Stimulated activated CD4-positive, alpha-beta T cell treated with anti-CD3 and anti-CD28 coated beads, Interleukin-1b, Interleukin-23, amount 100 ng/mL, for 48 hours (primary cell): Measurements from ENCODE around the gene SFSWAP.

Experiments used
- DNase-seq: peaks from one replicate; pipeline ENCODE4 v3.0.0-alpha.2; 2020

The SFSWAP gene

DNA sequence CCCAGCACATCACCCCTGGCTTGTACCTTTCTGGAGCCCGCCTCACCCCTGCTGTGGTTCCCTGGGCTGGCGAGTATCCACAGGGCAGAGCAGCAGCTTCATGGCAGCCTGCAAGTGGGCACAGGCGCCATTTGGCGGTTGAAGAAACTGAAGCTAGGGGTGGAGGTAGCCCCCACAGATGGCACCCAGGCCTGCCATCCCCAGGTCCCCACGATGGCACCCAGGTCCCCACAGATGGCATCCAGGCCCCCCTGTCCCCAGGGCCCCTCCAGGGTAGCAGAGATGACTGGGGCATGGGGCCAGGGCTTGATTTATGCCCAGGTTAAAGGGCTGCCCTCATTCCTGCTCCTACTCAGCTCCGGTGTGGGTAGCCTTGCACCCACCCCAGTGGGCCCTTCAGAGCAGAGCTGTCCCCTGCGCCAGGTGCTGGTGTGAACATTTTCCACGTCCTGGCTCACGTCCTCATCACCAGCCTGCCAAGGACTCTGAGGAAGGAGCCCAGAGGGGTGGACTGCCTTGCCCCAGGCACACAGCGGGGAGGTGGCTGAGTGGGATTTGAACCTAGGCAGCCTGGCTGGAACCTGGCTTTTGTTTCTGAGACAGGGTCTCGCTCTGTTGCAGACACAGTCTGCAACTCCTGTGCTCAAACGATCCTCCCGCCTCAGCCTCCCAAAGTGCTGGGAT is 126.0 kb downstream of the SFSWAP start:
- no peak for DNase-seq

DNA sequence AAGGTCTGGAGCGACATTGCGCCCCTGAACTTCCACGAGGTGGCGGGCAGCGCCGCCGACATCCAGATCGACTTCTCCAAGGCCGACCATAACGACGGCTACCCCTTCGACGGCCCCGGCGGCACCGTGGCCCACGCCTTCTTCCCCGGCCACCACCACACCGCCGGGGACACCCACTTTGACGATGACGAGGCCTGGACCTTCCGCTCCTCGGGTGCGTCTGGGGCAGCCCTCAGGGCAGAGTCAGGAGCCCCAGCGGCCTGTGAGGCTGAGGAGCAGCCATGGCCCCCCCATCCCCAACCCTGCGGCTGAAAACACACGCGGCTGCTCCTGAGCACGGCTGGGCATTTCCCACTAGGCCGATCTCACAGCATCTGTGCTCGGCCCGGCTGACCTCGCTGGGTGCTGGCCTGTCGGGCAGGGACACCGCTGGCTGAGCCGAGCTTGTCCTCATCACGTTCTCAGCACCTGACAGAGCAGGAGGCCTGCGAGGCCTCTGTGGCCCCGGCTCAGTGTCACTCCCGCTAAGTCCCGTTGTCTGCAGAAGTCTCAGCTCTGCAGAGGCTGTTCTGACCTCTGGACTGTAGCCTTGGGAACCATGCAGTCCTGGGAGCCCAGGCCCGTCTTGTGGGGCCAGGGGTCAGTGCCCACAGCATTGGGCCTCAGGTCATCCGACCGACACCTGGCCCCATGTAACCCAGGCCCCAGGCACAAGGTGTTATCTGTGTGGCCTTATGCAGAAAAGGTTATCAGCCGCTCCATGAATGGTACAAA is 129.9 kb downstream of the SFSWAP start:
- no peak for DNase-seq

DNA sequence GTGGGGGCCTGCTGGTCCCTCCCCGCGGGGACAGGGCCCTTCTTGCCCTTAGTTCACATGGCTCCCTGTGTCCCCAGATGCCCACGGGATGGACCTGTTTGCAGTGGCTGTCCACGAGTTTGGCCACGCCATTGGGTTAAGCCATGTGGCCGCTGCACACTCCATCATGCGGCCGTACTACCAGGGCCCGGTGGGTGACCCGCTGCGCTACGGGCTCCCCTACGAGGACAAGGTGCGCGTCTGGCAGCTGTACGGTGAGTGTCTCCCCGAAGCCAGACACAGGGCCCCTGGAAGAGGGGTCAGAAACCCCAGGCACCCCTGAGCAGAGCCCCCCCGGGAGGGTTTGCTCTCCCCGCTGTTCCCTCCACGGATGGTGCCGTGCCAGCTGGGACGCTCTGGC is 130.7 kb downstream of the SFSWAP start:
- no peak for DNase-seq

DNA sequence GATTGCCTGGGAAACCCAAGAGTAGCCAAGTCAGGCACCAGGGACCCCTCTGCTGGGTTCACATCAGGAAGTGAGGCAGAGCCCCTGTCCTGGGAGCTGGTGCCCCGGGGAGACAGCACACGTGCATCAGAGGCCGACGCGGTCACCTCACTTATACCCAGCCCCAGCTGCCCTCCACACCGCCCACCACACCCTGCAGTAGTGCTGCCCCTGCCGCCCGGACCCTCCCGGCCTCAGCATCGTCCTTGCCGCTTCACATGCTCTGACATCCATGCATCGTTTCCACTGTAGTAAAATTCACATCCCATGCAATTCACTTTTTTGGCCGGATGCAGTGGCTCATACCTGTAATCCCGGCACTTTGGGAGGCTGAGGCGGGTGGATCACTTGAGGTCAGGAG is 131.3 kb downstream of the SFSWAP start:
- DNase-seq, result no peak

DNA sequence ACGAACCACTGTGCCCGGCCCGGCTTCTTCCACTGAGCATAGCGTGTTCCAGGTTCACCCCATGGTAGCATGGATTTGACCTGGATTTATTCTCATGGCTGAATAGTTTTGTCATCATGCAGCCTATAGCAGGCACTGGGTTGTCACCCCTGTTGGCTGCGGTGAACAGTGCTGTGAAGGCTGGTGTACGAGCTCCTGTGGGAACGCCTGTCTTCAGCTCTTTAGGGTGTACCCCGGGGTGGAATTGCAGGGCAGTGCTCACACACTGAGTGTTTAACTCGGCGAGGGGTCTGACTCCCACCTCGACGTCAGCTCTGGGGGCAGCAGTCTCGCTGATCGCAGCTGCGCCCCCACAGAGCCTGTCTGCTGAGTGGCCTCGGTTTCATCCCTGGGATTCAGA is 132.6 kb downstream of the SFSWAP start:
- no peak for DNase-seq

DNA sequence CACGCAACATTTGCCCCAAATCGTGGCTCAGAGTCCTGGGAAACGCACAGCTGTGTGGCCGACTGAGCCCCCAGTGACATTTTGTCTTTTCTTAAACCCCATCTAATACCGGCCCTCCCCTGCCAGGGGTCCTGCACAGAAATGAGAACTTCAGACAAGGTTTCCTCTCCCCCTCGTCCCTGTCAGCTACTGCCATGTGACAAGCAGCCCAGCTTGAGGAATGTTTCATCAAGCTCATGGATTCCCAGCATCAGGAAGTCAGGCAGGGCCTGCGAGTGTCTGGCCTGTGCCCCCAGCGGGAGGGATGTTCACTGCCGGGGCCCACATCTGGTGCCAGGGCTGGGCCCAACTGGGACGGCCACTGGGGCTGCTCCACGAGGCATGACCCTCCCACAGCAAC is 133.2 kb downstream of the SFSWAP start:
- no peak for DNase-seq

DNA sequence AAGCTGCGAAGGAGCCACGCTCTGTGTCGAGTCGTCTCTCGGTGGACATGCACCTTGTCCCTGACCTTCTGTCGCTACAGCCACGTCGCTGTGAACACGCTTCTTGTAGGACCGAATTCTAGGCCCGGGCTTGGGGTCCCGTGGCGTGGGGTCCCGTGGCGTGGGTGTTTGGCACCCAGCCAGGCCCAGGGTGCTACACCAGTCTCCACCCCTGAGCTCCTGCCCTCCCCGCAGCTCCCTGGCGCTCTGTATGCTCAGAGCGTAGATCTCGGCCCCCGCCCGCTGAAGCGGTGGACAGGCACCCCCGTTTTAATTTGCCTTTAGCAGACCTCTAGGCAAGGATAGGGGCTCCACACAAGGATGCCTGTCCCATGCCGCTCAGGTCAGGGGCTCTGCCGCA is 133.8 kb downstream of the SFSWAP start:
- no peak for DNase-seq

DNA sequence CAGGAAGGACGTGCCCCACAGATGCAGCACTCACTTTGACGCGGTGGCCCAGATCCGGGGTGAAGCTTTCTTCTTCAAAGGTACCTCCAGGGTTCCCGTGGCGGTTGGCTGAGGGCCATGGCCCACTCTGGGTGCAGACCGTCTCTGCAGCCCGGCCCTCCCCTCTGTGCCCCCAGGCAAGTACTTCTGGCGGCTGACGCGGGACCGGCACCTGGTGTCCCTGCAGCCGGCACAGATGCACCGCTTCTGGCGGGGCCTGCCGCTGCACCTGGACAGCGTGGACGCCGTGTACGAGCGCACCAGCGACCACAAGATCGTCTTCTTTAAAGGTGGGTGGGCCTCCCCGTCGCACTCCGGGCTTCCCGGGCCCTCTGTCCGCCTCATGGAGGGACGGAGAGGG is 134.2 kb downstream of the SFSWAP start:
- no peak for DNase-seq

DNA sequence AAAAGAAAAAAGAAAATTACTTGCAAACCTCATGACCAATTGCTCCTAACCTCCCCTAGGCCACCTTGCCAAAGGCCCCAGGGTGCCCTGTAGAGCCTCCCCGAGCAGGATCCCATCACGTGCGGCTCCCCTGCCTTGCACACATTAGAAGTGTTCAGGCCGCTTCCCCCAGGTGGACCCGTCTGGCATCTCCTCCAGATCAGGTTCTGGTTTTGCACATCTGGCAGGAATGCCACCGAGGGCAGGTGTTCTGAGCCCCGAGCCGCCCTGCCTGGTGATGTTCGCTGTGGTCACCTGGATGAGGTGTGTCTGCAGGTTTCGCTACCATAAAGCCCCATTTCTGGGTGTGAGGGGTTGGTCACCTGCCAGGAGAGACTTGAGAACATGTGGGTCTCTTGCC is 136.6 kb downstream of the SFSWAP start:
- DNase-seq, result no peak

DNA sequence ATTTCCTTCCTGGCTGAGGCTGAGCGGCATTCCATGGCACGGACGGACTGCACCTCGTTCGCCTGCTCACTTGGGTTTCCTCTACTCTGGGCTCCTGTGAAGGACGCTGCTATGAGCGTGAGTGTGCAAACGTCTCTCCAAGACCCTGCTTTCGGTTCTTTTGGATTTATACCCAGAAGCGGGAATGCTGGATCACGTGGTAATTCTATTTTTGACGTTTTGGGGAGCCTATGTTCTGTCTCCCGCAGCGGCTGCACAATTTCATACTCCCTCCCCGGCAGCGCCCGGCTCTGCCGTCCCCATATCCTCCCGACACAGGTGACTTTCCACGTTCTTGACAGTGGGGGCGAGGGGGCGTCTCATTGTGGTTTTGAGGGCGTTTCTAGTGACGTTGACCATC is 137.9 kb downstream of the SFSWAP start:
- no peak for DNase-seq
